H1 (cell line): ENCODE data around the gene DAND5. TPM values are rescaled to one million over a fixed set of nuclear protein-coding genes. Genes with fewer than 3 reads are reported as not detected.
A peak's percentile ranks its signal among the peaks of the same experiment; 100 is the strongest.

Experiments
- CTCF ChIA-PET: fragments of 300-600 bp; sonication (Branson Sonifier 250); formaldehyde crosslinking; loops from one replicate; lab custom pipeline; 2021; ENCODE audit not compliant: partially characterized antibody; lab: Charles Lee
- POLR2A ChIA-PET: fragments of 300-600 bp; sonication (Branson Sonifier 250); formaldehyde crosslinking; loops from one replicate; lab custom pipeline; 2021; ENCODE audit warnings: inconsistent platforms; ENCODE audit not compliant: partially characterized antibody; lab: Charles Lee
- DNase-seq, 2 experiments: peaks; one replicate each; pipeline versions ENCODE4 v3.0.0 to v3.0.0-alpha.2; 2010 to 2022; ENCODE audit warnings: low spot score in 2 of 2, low read depth in 1 of 2, mixed read lengths in 1 of 2
- FAIRE-seq: peaks from 2 replicates; lab custom pipeline; 2011; peaks lifted over from hg19 to GRCh38; lab: Jason Lieb, UNC
- H2AFZ ChIP-seq: 2 replicates; pipeline ENCODE4 v1.8.1; 2012; ENCODE audit warnings: low read length, inconsistent platforms
- H2AK5ac ChIP-seq: 2 replicates; pipeline ENCODE4 v1.6.1; 2013; ENCODE audit warnings: low read depth, low read length
- H2BK120ac ChIP-seq: replicated peaks from 2 replicates; pipeline ENCODE3; 2013; ENCODE audit warnings: low read depth, low read length, inconsistent platforms
- H2BK12ac ChIP-seq: 2 replicates; pipeline ENCODE4 v1.6.1; 2013; ENCODE audit warnings: low read depth, low read length
- H2BK15ac ChIP-seq: 2 replicates; pipeline ENCODE4 v1.6.1; 2013; ENCODE audit warnings: low read length
- H2BK20ac ChIP-seq: 2 replicates; pipeline ENCODE4 v1.6.1; 2013; ENCODE audit warnings: low read length
- H2BK5ac ChIP-seq: 2 replicates; pipeline ENCODE4 v1.6.1; 2013; ENCODE audit warnings: low read depth, low read length
- H3K14ac ChIP-seq: 2 replicates; pipeline ENCODE4 v1.6.1; 2013; ENCODE audit warnings: inconsistent platforms; ENCODE audit not compliant: insufficient read length
- H3K18ac ChIP-seq: 2 replicates; pipeline ENCODE4 v1.6.1; 2013; ENCODE audit warnings: low read length; ENCODE audit errors: extremely low read depth
- H3K23ac ChIP-seq: 2 replicates; pipeline ENCODE4 v1.6.1; 2013; ENCODE audit warnings: inconsistent platforms; ENCODE audit not compliant: insufficient read length
- H3K23me2 ChIP-seq: 2 replicates; pipeline ENCODE4 v1.6.1; 2013; ENCODE audit warnings: low read depth, low read length
- H3K27ac ChIP-seq: 2 replicates; pipeline ENCODE4 v1.6.1; 2011; ENCODE audit warnings: low read depth, low read length, inconsistent platforms
- H3K27me3 ChIP-seq, 4 experiments: replicated peaks in 1 of 4; 1 replicate in 1 of 4; 2 replicates in 3 of 4; pipeline versions ENCODE4 v1.6.1 to v1.8.1; 2011 to 2013; ENCODE audit warnings: low read length in 3 of 4, mild to moderate bottlenecking in 3 of 4, inconsistent platforms in 2 of 4, mixed read lengths in 2 of 4, moderate library complexity in 1 of 4; ENCODE audit not compliant: control insufficient read depth in 3 of 4, insufficient read depth in 3 of 4; ENCODE audit errors: extremely low read depth in 1 of 4
- H3K36me3 ChIP-seq, 4 experiments: 2 replicates each; pipeline versions ENCODE4 v1.6.1 to v1.8.1; 2011 to 2013; ENCODE audit warnings: mild to moderate bottlenecking in 4 of 4, low read length in 3 of 4, moderate library complexity in 2 of 4, control low read depth in 1 of 4, inconsistent platforms in 1 of 4; ENCODE audit not compliant: insufficient read depth in 4 of 4, control insufficient read depth in 2 of 4
- H3K4ac ChIP-seq: replicated peaks from 2 replicates; pipeline ENCODE3; 2013; ENCODE audit warnings: low read length, low read depth, mixed read lengths, inconsistent platforms; ENCODE audit not compliant: insufficient read length
- H3K4me1 ChIP-seq, 4 experiments: replicated peaks in 1 of 4; 1 replicate in 1 of 4; 2 replicates in 3 of 4; pipeline versions ENCODE4 v1.6.1 to v1.8.1; 2011 to 2013; ENCODE audit warnings: low read length in 3 of 4, inconsistent platforms in 2 of 4, mixed read lengths in 1 of 4; ENCODE audit not compliant: insufficient read depth in 4 of 4, control insufficient read depth in 3 of 4
- H3K4me2 ChIP-seq, 2 experiments: 2 replicates each; pipeline versions ENCODE4 v1.6.1 to v1.8.1; 2011 to 2013; ENCODE audit warnings: low read depth in 2 of 2, low read length in 2 of 2, control low read depth in 1 of 2, inconsistent platforms in 1 of 2, mild to moderate bottlenecking in 1 of 2; ENCODE audit not compliant: insufficient read depth in 1 of 2
- H3K4me3 ChIP-seq, 4 experiments: fragments of 200-600, 300-600 bp in 1 of 4; sonication (generic), shearing (Covaris generic), sonication (Bioruptor Twin) in 1 of 4; 2 replicates each; pipeline versions ENCODE4 v1.5.1 to v1.8.1; 2011 to 2016; ENCODE audit warnings: low read length in 4 of 4, low read depth in 3 of 4, control low read depth in 2 of 4, inconsistent platforms in 2 of 4, mild to moderate bottlenecking in 2 of 4, mixed read lengths in 1 of 4, moderate library complexity in 1 of 4; ENCODE audit not compliant: insufficient read depth in 2 of 4; ENCODE audit errors: extremely low read depth in 1 of 4
- H3K56ac ChIP-seq: replicated peaks from 2 replicates; pipeline ENCODE3; 2013; ENCODE audit warnings: low read depth, mild to moderate bottlenecking, mixed read lengths, low read length, inconsistent platforms; ENCODE audit not compliant: insufficient read length
- H3K79me1 ChIP-seq: 2 replicates; pipeline ENCODE4 v1.6.1; 2013; ENCODE audit warnings: low read depth, low read length, control low read depth
- H3K79me2 ChIP-seq, 2 experiments: 2 replicates each; pipeline versions ENCODE4 v1.6.1 to v1.8.1; 2012 to 2013; ENCODE audit warnings: low read length in 2 of 2, mild to moderate bottlenecking in 2 of 2, inconsistent platforms in 1 of 2; ENCODE audit not compliant: insufficient read depth in 2 of 2, control insufficient read depth in 1 of 2
- H3K9ac ChIP-seq, 4 experiments: replicated peaks in 1 of 4; 1 replicate in 1 of 4; 2 replicates in 3 of 4; pipeline versions ENCODE4 v1.6.1 to v1.8.1; 2011 to 2013; ENCODE audit warnings: low read depth in 3 of 4, low read length in 3 of 4, control low read depth in 2 of 4, mild to moderate bottlenecking in 2 of 4, moderate library complexity in 2 of 4, inconsistent platforms in 1 of 4; ENCODE audit errors: extremely low read depth in 1 of 4
- H3K9me3 ChIP-seq, 2 experiments: 2 replicates each; pipeline versions ENCODE4 v1.6.1 to v1.8.1; 2012 to 2013; ENCODE audit warnings: mild to moderate bottlenecking in 2 of 2, moderate library complexity in 2 of 2, control low read depth in 1 of 2, inconsistent platforms in 1 of 2, low read depth in 1 of 2, low read length in 1 of 2, mixed read lengths in 1 of 2; ENCODE audit not compliant: insufficient read depth in 2 of 2
- H4K20me1 ChIP-seq, 2 experiments: replicated peaks in 1 of 2; 2 replicates each; pipeline versions ENCODE3 to v1.8.1; 2011 to 2013; ENCODE audit warnings: inconsistent platforms in 2 of 2, low read length in 2 of 2, mild to moderate bottlenecking in 1 of 2; ENCODE audit not compliant: insufficient read depth in 2 of 2, control insufficient read depth in 1 of 2
- H4K5ac ChIP-seq: 2 replicates; pipeline ENCODE4 v1.6.1; 2013; ENCODE audit warnings: low read length, low read depth, mixed read lengths, inconsistent platforms; ENCODE audit not compliant: insufficient read length
- H4K8ac ChIP-seq: 2 replicates; pipeline ENCODE4 v1.8.0; 2013; ENCODE audit warnings: mild to moderate bottlenecking, moderate library complexity, low read length, inconsistent platforms; ENCODE audit not compliant: insufficient read depth; ENCODE audit errors: extremely low read depth
- H4K91ac ChIP-seq: replicated peaks from 2 replicates; pipeline ENCODE3; 2013; ENCODE audit warnings: low read length, mixed read lengths, inconsistent platforms; ENCODE audit not compliant: insufficient read length
- ATF2 ChIP-seq: IDR thresholded peaks from 2 replicates; pipeline ENCODE4 v1.6.1; 2012; ENCODE audit warnings: low read length, inconsistent platforms
- BACH1 ChIP-seq: IDR thresholded peaks from 2 replicates; pipeline ENCODE4 v1.6.1; 2012; ENCODE audit warnings: low read length, improper control_type of control experiment
- CEBPB ChIP-seq: IDR thresholded peaks from 2 replicates; pipeline ENCODE4 v1.6.1; 2012; ENCODE audit warnings: low read depth, low read length
- EZH2 ChIP-seq: fragments of 200-600 bp; sonication (generic); IDR thresholded peaks from 2 replicates; pipeline ENCODE4 v1.7.1; 2012; ENCODE audit warnings: low read depth, mild to moderate bottlenecking, moderate library complexity, low read length, inconsistent platforms; ENCODE audit not compliant: severe bottlenecking
- HDAC2 ChIP-seq, 2 experiments: fragments of 300-600 bp in 1 of 2; sonication (generic) in 1 of 2; IDR thresholded peaks; 2 replicates each; pipeline ENCODE4 v1.6.1; 2011 to 2012; ENCODE audit warnings: low read depth in 2 of 2, low read length in 2 of 2, mild to moderate bottlenecking in 2 of 2, moderate library complexity in 2 of 2, borderline replicate concordance in 1 of 2, inconsistent platforms in 1 of 2
- MAX ChIP-seq: IDR thresholded peaks from 2 replicates; pipeline ENCODE4 v1.6.1; 2012; ENCODE audit warnings: inconsistent platforms
- NRF1 ChIP-seq: IDR thresholded peaks from 2 replicates; pipeline ENCODE4 v1.6.1; 2011; ENCODE audit warnings: mild to moderate bottlenecking, low read depth, low read length, improper control_type of control experiment
- SIX5 ChIP-seq: IDR thresholded peaks from 2 replicates; pipeline ENCODE4 v1.6.1; 2011; ENCODE audit warnings: mild to moderate bottlenecking, low read depth, low read length
- TEAD4 ChIP-seq: IDR thresholded peaks from 2 replicates; pipeline ENCODE4 v1.6.1; 2012; ENCODE audit warnings: low read depth, low read length, inconsistent platforms, mixed read lengths
- WGBS, 2 experiments: shearing (Covaris generic) in 1 of 2; methylation state at CpG; one replicate each; pipeline versions ENCODE4 v1.1.6 to v1.1.7; 2013 to 2015; ENCODE audit warnings: low lambda C conversion rate in 2 of 2, mixed read lengths in 2 of 2, inconsistent platforms in 1 of 2, low coverage in 1 of 2, missing lambda C conversion rate in 1 of 2; ENCODE audit not compliant: insufficient replicate concordance in 2 of 2, insufficient coverage in 1 of 2, insufficient read length in 1 of 2; ENCODE audit errors: extremely low coverage in 1 of 2, missing lambda C conversion rate in 1 of 2; 5-methylcytosine and 5-hydroxymethylcytosine counted together
- polyA plus RNA-seq, 7 experiments: library from polyadenylated mRNA; depleted of rRNA in 3 of 7; stranded (reverse) in 5 of 7; unstranded in 2 of 7; fragments of >200 nt in 5 of 7; fragments of 200-250 nt in 2 of 7; gene quantifications; 1 replicate in 5 of 7; 2 replicates in 1 of 7; 4 replicates in 1 of 7; pipeline versions ENCODE4 v1.2.1 to v1.2.3, GENCODE V29; 2011 to 2013; ENCODE audit warnings: missing spikeins in 2 of 7, mixed read lengths in 2 of 7
- total RNA-seq: library from RNA; stranded (reverse); fragmentation: NEBNext Ultra II Directional; extraction: Animal tissue kit (Norgen Biotek cat#: 25700); gene quantifications from 2 replicates; pipeline ENCODE4 v1.2.1, GENCODE V29; 2021

The DAND5 gene
- total and polyA plus RNA-seq, 2 of the 8 experiments (the other 6 are each of a cell fraction or from before 2014, with no cell fraction given): 0.14 to 0.17 TPM

- H3K4me1 ChIP-seq: peaks cover 0 to 10% (median 6%) of the 10 kb centered on the region in 4 experiments; a peak in 5 of 7 replicates
- no peak overlapping the region for H4K8ac ChIP-seq
- H3K4me2 ChIP-seq: no peak overlapping the region; a peak in 1 of 4 replicates
- H3K9me3 ChIP-seq: no peaks in the 10 kb centered on the region
- no peaks in the 10 kb centered on the region for H3K79me2 ChIP-seq
- no peak overlapping the region for H4K91ac ChIP-seq
- ChIA-PET POLR2A (interaction anchor here (0.9 kb wide), 2 partner anchors 9 to 13 kb away, joined by 3 read pairs; no protein-coding TSS in a partner anchor), CTCF (interaction anchor here (0.7 to 4.7 kb wide), 7 partner anchors 9 to 92 kb away, joined by 3 to 23 read pairs (median 5); no protein-coding TSS in a partner anchor)
- no peak overlapping the region for H3K56ac ChIP-seq
- no peak overlapping the region for H2BK20ac ChIP-seq
- peaks cover 0 to 8% (median 0%) of the 10 kb centered on the region in 4 experiments; a peak in 1 of 8 replicates for H3K36me3 ChIP-seq
- peaks cover 53 to 94% (median 82%) of the 10 kb centered on the region in 4 experiments for H3K27me3 ChIP-seq
- no peak overlapping the region for H4K5ac ChIP-seq
- H2BK120ac ChIP-seq: no peak overlapping the region
- TF ChIP-seq NRF1 (no peak), EZH2 (no peak), CEBPB (no peak), TEAD4 (no peak), ATF2 (no peak), MAX (no peak), BACH1 (no peak), SIX5 (no peak), HDAC2 (IDR thresholded peaks at IDR 0.05; ENCODE audit: borderline replicate concordance in 1 of 2, low read depth in 2 of 2, low read length in 2 of 2) (no peak)
- no peak overlapping the region for H2AFZ ChIP-seq
- no peak overlapping the region for H3K23ac ChIP-seq
- no peak overlapping the region; the same call in 1 of the 2 replicates for H2BK5ac ChIP-seq
- H2BK12ac ChIP-seq: no peak overlapping the region; the same call in 1 of the 2 replicates
- DNase-seq (no peak), FAIRE-seq (no peak)
- H3K4ac ChIP-seq: no peak overlapping the region
- H2AK5ac ChIP-seq: no peak overlapping the region; the same call in 1 of the 2 replicates
- no peak overlapping the region for H3K27ac ChIP-seq
- no peak overlapping the region for H3K14ac ChIP-seq
- no peak overlapping the region for H3K18ac ChIP-seq
- H2BK15ac ChIP-seq: peak overlapping the region; percentile 88; the same call in 1 of the 2 replicates
- H4K20me1 ChIP-seq: peaks cover 10 to 23% of the 10 kb centered on the region in 2 experiments
- no peak overlapping the region for H3K9ac ChIP-seq
- H3K4me3 ChIP-seq: no peak overlapping the region
- H3K23me2 ChIP-seq: peaks cover 6% of the 10 kb centered on the region; the same call in 1 of the 2 replicates
- 91% methylated on average over 25 of the region's 25 CpGs; no CpG with 5 or more reads in 1 of the 2 experiments for WGBS, 2 experiments
- H3K79me1 ChIP-seq: peaks cover 3% of the 10 kb centered on the region; the same call in 1 of the 2 replicates
Measured at GRCh38 chr19:12997179-12997966, 28.0 kb downstream of the DAND5 start.
